Fibroblast of the aortic adventitia (primary cell): ENCODE data around the gene ABCC12. TPM values are rescaled to one million over a fixed set of nuclear protein-coding genes. Genes with fewer than 3 reads are reported as not detected.

Experiments used
- DNase-seq: peaks from one replicate; pipeline ENCODE4 v3.0.0-alpha.2; 2010; ENCODE audit warnings: low read depth
- H3K4me3 ChIP-seq: 2 replicates; pipeline ENCODE4 v1.5.1; 2011; ENCODE audit warnings: low read depth, mild to moderate bottlenecking, control low read depth, low read length, moderate library complexity
- CTCF ChIP-seq: IDR thresholded peaks from 2 replicates; pipeline ENCODE4 v1.5.1; 2011; ENCODE audit warnings: mild to moderate bottlenecking, low read length, control low read depth, inconsistent platforms; ENCODE audit not compliant: insufficient read depth
- total RNA-seq: library from RNA; depleted of rRNA; stranded (reverse); fragments of >200 nt; gene quantifications from 2 replicates; pipeline ENCODE4 v1.2.3, GENCODE V29; 2012; ENCODE audit warnings: low replicate concordance

The ABCC12 gene
- total RNA-seq, 1 donor = not detected

GRCh38 chr16:48106446-48106845 lies 49.3 kb downstream of the ABCC12 start:
- TF ChIP-seq CTCF = no peak
- H3K4me3 ChIP-seq = no peak overlapping the region
- DNase-seq = no peak

Other genes with a start within 250 kb of the ABCC12 start
- 28.3 and 49.3 TPM in 2 replicates for gene LONP2, start 88.3 kb upstream of the ABCC12 start, total RNA-seq
- gene ABCC11, start 91.5 kb upstream of the ABCC12 start, total RNA-seq = 0.09 and 2.0 TPM in 2 replicates
- gene SIAH1, start 229.4 kb upstream of the ABCC12 start, total RNA-seq = 31.6 and 36.5 TPM in 2 replicates